Muscle of back (tissue), 11 donors: ENCODE results near the gene PRKCE. TPM values are rescaled to one million over a fixed set of nuclear protein-coding genes. Genes with fewer than 3 reads are reported as not detected.
"Not testable (repeated sequence)": the region's sequence is repeated elsewhere in the genome, so short reads cannot be mapped to it uniquely, and the experiment has no call there.

Experiments used
- DNase-seq, 3 donors: peaks; one replicate each; pipeline versions ENCODE4 v3.0.0 to v3.0.0-alpha.2; 2013
- polyA plus RNA-seq, 10 donors: library from polyadenylated mRNA; unstranded; fragments of 120-200 nt; gene quantifications; one replicate each; pipeline ENCODE4 v1.2.1, GENCODE V29; 2013; ENCODE audit not compliant: insufficient read length in 10 of 10

Gene PRKCE
- polyA plus RNA-seq, 10 donors = 4.6 to 7.8 (median 6.1) TPM

- DNase-seq = peak in 1 of 3 donors; percentile 50
These were observed 236.7 kb downstream of the PRKCE start for GRCh38 chr2:45888167-45888566.

DNA sequence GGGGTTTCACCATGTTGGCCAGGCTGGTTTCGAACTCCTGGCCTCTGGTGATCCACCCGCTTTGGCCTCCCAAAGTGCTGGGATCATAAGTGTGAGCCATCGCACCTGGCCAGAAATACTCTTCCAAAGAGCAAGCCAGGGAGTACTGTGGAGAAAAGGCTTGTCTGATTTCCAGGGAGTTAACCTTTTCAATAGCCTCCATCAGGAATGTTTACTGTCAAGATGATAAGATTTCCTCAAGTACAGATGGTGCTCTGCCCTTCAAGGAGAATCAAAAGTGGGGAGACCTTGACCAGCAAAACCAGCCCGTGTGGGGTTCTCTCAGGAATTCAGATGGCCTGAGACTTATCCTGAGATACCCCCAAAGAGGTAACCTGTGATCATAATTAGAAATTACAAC lies 237.2 kb downstream of the PRKCE start:
- DNase-seq = no peak

GRCh38 chr2:45889053-45889452 lies 237.6 kb downstream of the PRKCE start:
- peak in 1 of 3 donors; percentile 74 for DNase-seq

DNA sequence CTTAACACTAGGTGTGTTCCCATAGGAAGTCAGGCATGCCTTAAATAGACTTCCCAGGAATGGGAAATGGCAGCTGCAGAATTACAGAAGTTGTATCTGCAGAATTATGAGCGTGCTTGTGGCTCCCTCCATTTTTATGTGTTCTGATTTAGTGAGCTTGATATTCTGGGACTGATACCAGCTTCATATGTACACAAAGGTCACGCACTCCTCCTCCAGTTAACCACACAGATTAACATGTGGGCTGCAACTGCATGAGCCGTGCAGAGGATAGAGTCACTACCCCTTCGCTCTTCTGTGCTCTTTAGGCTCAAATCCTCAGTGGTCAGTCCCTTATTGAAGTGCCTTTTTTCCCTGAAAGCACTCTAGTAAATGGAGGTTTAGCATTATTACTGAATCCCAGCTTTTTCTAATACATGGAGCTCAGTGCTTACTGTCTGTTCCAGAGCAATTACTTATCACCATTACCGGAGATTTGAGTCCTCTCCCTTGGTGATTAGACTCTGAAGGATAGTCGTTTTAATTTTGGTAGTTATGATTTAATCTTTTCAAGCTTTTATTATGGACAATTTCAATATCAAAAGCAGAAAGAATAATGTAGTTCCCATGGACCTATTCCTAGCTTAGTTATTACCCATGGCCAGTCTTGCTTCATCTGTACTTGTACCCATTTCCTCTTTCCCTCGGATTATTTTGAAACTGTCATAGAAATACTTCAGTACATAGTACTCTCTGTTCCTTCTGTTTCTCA lies 238.3 kb downstream of the PRKCE start:
- DNase-seq = no peak

- DNase-seq = not testable (repeated sequence)
These were observed 238.8 kb downstream of the PRKCE start for GRCh38 chr2:45890371-45890646.

DNA sequence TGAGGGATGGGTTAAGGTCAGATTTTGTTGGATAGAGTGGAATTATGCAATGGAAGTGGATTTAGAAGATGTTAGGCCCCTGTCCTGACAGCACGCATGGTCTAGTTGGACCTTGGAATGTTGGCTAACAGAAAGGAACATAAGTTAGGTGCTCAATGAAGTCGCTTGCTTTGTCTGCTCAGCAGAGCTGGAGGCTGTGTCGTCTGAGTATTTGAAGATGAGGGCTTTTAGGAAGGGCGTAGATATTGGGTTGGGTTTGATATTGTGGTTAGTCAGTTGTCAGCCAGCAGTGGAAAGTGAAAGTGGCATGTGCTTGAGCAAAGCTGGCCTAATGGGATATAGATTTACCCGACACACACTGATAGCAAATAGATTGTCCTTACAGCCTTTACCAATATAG lies 239.3 kb downstream of the PRKCE start:
- DNase-seq = no peak

- no peak for DNase-seq
These were observed 240.4 kb downstream of the PRKCE start for GRCh38 chr2:45891719-45892424.

DNA sequence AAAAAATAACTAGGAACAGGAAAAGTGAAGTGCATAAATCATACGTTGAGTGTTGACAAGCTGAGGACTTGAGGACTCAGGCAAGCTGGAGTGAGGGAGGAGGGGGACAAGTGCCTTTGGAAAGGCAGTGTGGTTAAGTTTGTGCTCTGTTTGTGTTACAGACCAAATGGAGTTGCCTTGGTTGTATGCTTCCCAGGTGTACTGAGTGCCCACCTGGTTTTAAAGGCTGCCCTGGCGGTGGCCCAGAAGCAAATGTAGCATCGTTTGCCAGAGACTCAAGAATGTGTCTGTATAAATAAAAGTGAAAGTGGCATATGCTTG lies 240.9 kb downstream of the PRKCE start:
- peak in 1 of 3 donors; percentile 59 for DNase-seq

DNA sequence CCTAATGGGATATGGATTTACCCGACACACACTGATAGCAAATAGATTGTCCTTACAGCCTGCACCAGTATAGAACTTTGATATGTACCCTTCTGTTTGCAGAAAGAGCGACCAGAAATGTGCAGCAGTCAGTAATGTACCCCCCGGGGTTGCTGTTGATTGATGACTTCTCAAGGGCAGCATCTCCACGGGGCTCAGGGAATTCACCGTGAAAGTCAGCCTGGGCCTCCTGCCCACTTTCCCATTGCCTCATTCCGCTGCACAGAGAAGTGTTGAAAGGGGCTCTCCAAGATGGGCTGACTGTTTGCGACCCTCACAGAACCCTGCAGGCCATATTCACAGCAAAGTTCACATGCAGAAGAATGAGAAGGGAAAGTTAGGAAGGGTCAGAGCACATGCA lies 241.3 kb downstream of the PRKCE start:
- DNase-seq = peak in 1 of 3 donors; percentile 73

DNA sequence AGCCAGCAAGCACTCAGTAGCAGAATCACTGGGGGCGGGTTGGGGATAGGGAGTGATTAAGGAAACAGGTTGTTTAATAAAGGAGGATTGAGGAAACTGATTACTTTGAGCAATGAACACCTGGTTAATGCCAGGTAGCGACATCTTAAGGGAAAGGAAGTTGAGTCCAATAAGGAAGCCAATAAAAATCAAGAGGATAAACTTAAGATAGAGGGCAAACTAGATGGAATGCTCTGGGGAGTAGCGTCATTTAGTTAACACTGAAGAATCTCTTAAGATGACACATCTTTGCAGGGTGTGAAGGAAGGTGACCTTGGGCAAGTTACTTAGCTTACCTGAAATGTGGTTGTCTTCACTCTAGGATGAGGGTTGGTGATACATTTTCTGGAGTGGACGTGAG lies 242.7 kb downstream of the PRKCE start:
- no peak for DNase-seq

DNA sequence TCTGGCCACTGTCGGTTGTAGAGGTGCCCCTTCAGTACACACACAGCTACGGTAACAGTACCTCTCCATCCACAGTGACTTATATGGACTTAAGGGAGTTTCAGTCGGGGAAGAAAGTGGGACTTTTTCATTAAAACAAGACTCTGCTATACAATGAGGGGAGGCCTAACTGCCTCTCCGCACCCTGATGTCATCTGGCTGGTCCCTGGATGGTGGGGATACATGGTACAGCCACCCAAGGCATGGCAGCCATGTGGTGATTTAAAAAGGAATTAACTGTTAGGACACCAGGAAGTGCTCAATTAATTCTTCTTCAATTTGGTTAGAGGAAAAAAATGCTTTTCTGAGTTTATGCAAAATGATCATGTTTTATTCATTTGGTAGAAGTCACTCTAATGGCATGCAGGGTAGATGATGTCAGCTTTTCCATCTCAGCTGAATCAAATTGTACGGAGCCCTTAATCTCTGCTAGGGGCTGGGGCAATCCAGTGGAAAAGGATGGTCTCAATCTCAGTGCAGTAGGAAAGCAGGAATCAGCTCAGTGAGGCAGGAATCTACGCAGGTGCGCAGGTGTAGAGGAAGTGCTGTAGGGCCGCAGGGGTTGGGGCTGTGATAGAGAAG lies 243.9 kb downstream of the PRKCE start:
- DNase-seq = peak in 2 of 3 donors; percentile 74 to 76

GRCh38 chr2:45896311-45896710 lies 244.8 kb downstream of the PRKCE start:
- no peak for DNase-seq

DNA sequence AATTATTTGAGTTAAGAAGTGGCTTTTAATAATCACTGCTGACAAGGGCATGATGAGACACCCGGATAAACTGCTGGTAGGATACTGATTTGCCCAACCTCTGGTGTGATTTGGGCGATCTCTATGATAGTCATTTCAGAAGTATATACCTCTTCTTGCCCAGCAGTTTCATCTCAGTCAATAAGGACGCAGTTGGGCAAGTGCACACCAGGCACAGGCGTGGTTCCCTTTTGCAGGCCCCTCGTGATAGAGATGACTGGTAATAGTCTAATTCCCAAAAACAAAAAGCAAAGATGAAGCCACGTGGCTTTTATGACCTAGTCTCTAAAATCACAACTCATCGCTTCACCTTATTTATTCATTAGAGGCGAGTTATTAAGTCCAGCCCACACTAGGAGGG lies 246.4 kb downstream of the PRKCE start:
- DNase-seq = no peak

DNA sequence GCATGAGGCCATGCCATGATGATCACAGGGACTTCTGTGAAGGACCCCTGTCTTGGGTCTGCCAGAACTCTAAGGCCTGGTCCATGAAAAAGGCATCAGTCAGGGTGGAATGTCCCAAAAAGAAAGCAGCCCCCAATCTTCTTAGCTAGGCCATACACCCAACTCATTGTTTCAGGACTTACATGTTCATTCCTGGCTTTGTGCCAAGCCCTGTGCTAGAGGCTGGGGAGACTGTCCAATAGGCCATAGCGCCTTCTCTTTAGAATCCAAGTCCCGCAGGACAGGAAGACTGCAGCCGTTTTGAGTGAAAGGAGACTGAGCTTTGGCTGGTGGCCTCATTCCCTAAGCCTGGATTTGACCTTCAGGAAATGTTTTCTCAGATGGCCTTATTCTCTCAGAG lies 247.3 kb downstream of the PRKCE start:
- peak in 1 of 3 donors; percentile 78 for DNase-seq

- peak in 2 of 3 donors; percentile 60 to 80 for DNase-seq
These were observed 248.5 kb downstream of the PRKCE start for GRCh38 chr2:45899926-45900325.

DNA sequence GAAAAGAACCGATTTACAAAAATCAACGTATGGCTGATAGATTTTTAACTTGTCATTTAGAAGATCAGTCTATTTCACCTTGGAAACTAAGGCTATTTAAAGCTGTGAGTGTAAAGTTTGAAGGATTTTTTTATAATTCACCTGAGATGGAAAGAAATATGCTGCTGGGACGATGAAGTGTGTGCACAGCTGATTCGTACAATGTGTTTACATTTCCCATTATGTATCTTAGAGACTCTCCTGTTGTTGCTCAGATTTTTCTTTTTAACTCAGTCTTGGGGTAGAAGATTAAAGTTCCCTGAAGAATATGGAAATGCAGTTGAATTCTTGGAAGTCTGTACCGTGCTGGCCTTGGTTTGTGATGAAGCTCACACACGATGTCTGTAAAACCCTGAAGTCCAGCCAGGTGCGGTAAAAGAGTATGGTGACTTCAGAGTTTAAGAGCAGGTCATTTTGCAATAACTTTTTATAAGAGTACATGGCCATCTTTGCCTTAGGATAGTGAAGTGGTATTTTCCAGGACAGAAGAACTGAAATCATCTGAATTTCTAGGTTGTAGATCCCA lies 250.1 kb downstream of the PRKCE start:
- peak; percentile 60 to 91 (median 85) for DNase-seq

GRCh38 chr2:45902380-45902779 lies 250.9 kb downstream of the PRKCE start:
- DNase-seq = peak in 1 of 3 donors; percentile 47

DNA sequence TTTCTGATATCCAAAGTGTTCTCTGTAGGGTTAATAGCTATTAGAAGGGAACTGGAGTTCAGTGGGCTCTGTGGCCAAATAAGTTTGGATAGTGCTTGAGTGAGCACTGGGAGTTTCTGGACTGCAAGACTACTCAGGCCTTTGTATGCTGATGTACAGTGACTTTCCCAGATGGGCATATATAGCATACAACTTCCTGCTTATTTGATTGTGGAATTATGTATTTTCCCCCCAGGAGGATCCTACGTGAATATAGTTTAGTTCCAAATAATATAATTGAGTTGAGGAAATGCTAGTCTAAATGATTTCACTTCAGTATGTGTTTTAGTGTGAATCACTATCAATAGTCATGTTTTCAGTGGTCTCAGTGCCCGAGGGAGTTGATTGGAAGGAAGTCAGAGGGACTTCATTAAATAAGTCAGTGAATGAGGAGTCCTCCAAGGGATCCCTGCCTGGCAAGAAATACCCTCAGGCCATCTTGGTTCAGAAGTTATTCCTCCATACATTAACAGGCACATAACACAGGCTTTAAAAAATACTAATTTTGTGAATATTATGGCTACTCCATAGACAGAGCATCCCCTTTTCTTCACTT lies 251.4 kb downstream of the PRKCE start:
- peak in 1 of 3 donors; percentile 74 for DNase-seq

GRCh38 chr2:45904267-45904945 lies 252.9 kb downstream of the PRKCE start:
- peak in 1 of 3 donors; percentile 70 for DNase-seq

DNA sequence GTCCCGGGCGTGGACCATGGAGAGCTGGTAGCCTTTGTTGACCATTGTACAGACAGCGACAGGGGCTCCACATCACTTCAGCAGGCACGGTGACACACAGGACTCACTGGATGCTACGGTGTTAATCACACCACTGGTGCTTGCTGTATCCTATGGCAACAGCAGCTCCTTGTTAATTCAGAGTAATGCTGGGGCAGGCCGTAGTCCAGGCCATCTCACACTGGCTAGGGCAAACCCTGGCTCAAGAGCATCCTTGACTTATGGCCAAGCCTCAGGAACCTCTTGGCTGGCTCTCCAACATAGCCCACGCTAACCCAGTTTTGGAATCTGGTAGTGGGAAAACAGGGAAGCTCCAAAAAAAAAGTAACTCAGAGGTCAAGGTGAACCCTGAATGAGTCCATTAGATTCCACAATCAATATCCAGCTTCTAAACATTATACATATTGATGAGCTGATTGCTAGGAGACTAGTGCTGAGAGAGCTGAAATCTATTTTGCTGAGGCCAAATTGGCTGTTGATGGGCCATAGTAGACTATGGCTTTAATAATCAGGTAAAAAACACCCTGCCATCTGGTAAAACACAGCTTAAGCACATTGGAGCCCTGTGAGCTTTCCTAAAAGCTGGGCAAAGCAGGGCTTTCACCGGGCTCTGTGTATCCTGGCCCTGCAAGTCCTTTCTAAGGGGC lies 253.6 kb downstream of the PRKCE start:
- DNase-seq = no peak

GRCh38 chr2:45905632-45905958 lies 254.1 kb downstream of the PRKCE start:
- no peak for DNase-seq
